Activated CD8-positive, alpha-beta memory T cell treated with anti-CD3 and anti-CD28 coated beads for 4 hours (primary cell): Measurements from ENCODE around the gene STING1.
A peak's percentile ranks its signal among the peaks of the same experiment; 100 is the strongest.

Experiments used
- DNase-seq, 2 donors: peaks; one replicate each; pipeline ENCODE4 v3.0.0-alpha.2; 2020; ENCODE audit warnings: low read depth in 2 of 2

The STING1 gene

GRCh38 chr5:139439013-139439903 is 43.3 kb downstream of the STING1 start, which contains the start of gene DNAJC18:
DNAJC18 (minus strand) TSS chr5:139439525; CDS start chr5:139439445, 80 bp downstream.
- peak; percentile 76 to 79 for DNase-seq

- DNase-seq = no peak
Observed at GRCh38 chr5:139438707-139439012, 43.9 kb downstream of the STING1 start.

- DNase-seq = no peak
Observed at GRCh38 chr5:139435676-139436075, 46.9 kb downstream of the STING1 start.

GRCh38 chr5:139431706-139432105 is 50.9 kb downstream of the STING1 start:
- DNase-seq = no peak

- DNase-seq = no peak
Observed at GRCh38 chr5:139430015-139430414, 52.5 kb downstream of the STING1 start.

- no peak for DNase-seq
Observed at GRCh38 chr5:139426203-139426885, 56.2 kb downstream of the STING1 start.
